Muscle of back (tissue), 11 donors: ENCODE results near the gene ITPRID2. TPM values are rescaled to one million over a fixed set of nuclear protein-coding genes. Genes with fewer than 3 reads are reported as not detected.

Experiments
- DNase-seq, 3 donors: peaks; one replicate each; pipeline versions ENCODE4 v3.0.0 to v3.0.0-alpha.2; 2013
- polyA plus RNA-seq, 10 donors: library from polyadenylated mRNA; unstranded; fragments of 120-200 nt; gene quantifications; one replicate each; pipeline ENCODE4 v1.2.1, GENCODE V29; 2013; ENCODE audit not compliant: insufficient read length in 10 of 10

Gene ITPRID2
- polyA plus RNA-seq, 10 donors = 41.9 to 86.0 (median 64.9) TPM

DNA sequence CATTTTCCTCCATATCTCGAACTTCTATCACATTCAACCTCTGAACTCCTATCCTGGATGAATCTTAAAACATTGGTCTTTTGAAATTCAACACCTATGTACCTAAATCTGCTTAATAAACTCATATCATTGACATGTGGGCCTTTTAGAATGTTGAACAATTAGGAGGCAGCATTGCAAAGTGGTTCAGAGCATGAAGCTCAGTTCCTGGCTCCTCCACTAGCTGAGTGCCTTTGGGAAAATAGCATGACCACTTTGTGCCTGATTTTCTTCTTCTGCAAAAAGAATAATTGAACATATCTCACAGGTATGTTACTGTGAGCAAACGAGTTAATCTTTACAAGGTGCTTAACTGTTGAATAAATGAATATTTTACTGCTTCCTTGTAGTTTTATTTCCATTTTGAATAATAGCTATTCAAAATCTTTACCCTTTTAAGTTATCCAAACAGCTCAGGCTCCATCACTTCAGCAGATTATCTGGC lies 14.3 kb upstream of the ITPRID2 start:
- DNase-seq = no peak

DNA sequence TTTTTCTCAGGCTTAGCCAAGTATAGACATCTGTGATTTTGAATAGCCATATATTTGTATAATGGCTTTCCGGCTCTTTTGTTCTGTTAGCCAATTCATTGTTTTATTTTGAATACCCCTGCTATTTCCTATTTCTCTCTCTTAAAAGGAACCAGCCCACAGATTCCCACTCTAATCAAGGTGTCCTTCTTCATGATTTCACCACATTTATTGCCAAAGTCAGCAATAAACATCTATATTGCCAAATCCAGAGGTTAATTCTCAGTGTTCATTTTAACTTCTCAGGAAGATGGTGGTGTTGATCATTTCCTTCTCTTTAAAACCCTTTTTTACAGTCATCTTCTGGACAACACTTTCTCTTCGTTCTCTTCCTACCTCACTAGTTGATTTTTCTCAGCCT lies 13.1 kb upstream of the ITPRID2 start:
- DNase-seq = no peak

DNA sequence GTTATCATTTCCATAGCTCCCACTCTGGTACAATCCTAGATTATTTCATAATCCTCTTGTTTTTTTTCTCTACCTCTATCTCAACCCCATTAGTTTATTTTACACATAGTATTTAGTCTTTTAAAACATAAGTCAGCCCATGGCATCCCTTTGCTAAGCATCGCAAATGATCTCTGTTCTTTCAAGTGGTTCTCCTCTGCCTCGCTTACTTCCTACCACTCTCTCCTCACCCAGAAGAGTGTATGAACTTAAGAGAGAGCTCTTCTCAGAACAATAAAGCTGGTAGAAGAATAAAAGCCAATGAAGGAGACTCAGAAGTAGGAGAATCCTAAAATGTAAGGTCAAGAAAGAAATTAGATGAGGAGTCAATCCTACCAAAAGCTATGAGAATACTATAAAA lies 12.2 kb upstream of the ITPRID2 start:
- no peak for DNase-seq

DNA sequence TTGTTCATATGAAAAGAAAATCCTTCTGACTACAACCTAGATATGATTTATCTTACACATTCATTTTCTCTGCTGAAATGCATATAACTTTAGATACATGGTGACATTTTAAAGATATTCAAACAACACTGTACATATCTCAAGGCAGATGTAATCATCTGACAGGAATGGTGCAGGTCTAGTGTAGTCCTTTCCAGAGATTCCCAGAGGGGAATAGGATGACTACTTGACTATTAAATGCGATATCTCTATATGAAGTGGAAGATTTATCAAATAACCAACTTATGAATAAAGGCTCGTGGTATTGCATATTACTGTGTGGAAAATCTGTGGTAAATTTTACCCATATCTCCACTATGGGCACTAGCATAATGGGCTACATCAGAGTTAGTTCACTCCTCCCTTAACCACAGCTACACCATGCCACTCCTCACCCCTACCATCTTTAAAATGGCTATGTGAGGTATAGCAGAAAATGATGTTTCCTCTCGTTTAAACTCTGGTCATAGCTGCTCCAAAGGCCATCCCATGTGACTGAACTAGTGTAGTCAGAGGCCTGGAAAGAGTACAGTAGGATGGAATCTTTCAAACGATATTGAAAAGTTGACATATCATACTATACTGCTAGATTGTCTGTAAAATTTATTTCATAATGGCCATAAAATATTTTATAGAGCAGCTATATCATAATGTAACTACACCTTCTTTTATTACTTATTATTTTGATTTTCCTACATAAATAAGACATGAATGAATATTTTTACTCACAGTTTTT lies 9.1 kb upstream of the ITPRID2 start:
- no peak for DNase-seq

DNA sequence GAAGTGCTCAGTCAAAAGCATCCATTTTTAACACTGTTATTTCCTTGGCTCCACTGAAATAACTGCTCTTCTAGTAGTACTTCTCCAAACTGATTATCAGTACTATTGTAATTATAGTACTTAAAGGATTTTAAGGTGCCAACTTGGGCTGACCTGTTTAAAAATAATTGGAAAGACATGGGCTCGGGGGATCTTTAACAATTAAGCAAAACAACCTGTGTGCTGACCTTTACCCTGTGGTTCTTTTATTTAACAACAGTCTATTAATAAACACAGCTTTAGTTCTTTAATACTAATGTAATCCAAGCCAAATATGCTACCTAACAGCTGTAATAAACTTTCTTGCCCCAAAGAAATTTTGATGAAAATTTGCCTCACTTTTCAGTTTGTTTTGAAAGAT lies 6.9 kb upstream of the ITPRID2 start:
- DNase-seq = no peak

DNA sequence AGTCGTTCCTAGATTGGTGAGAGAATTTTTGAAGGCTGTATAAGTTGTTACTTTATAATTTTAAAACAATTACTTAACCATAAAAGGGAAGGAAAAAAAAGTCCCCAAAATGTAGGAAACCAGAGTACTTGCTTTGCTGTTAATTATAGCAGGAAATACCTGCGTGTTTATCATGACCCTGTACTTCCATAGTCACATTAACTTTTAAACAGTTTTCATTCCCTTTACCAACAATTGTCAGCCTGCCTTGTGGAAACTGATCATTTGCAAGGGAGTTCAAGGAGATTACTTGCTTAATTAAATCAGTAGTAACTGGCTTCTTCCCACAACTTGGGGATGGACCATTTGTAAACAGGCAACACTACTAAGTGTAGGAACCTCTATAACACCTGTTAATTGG lies 6.4 kb upstream of the ITPRID2 start:
- no peak for DNase-seq

DNA sequence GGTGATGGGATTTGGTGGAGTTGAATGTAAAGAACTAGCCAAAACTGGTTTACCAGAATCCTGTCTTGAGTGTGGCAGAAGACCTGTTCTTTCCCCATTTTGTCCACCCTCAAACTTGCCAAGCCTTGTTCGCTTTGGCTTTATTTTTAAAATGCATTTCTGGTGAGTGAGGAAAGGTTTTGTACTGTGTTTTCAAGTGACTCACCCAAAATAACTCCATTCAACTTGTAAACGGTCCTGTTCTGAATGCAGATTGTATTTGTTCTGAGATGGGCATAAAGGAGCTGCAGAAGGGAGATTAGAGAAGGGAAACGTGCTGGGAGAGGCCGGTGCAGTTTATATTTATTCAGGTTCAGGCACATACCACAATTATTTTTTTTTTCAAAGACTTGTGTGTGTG lies 5.3 kb upstream of the ITPRID2 start:
- no peak for DNase-seq

DNA sequence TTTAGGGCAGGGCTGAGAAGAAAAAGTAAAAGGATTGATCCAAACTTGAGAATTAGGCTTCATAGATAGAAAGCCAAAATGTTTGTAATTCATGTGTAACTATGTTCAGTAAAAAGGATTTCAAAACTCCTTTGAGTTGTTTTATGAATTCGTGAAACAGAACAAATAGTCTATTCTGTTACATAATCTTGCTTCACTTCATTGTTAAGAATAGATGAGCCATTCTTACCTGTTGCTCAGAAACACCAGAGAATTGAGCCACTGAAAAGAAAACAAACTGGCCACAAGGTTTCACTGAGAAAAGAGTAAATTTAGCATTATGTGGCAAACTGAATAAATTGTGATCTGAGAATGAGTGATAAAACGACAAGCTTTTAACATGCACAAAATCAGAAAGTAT lies 4.5 kb upstream of the ITPRID2 start:
- DNase-seq = no peak

DNA sequence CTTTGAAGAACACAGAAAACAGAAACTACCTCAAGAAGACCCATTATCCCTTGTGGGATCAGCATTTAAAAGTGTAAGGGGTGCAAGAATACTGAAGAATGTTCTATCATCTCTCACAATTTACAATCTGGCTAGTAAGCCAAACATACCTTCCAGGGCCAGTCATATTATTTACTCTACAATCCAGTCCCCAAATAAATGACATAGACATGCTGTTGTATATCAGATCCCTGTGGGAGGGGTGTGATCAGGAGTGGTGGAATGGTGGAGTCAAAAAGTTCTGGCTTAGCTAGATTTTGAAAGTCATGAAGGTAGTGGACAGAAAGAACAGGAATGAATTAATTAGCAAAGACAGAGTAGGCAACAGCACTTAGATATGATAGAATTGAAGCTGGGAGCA lies 1.8 kb upstream of the ITPRID2 start:
- DNase-seq = no peak

DNA sequence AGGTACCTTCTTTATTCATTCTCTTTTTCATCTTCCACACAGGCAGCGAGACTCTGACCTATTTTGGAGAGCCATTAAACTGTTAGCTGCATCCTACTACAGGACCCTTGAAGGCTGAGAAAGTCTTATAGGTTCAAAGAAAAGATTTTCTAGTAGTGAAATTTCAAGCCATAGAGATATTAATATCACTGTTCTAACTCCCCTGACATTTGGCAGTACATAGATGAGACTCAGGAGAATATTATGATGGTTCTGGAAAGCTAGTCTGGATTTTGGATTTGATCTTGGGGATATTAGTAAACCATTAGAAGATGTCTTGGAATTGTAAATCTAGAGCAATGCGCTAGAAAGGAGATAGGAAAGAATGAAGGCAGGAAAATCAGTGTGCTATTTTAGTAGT lies 1.3 kb upstream of the ITPRID2 start:
- peak in 1 of 3 donors; percentile 3 for DNase-seq

DNA sequence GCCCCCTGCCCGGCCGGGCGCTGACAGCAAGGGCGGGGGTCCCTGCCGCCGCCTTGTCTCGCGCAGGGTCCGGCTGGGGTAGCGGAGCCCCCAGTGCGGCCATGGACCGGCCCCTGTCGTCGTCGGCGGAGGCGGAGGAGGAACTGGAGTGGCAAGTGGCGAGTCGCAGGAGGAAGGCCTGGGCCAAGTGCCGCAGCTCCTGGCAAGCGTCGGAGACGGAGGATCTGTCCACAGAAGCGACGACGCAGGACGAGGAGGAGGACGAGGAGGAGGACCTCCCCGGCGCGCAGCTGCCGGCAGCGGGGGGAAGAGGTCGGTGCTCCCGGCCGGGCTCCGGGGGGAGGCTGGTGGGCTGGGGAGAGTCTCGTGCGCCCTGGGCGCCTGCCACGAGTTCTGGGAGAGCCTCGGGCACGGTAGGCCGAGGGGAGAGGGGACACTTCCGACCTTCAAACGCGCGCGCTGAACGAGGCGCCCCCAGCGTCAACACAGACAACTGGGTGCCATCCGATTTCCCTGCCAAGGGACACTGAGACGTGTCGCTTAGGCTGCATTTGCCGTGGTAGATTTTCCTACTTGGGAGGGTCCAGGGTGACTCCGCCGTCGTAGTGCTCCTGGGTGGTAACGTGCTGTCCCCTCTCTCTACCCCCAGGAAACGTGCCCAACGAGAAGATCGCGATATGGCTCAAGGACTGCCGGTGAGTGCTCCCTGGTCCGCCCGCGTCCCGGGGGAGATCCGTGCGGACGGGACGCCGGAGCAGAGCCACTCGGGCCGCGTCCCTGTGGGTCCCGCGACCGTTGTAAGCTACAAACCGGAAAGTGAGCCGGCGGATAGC lies 652 bp downstream of the ITPRID2 start:
- DNase-seq = peak; percentile 60 to 95 (median 78)

DNA sequence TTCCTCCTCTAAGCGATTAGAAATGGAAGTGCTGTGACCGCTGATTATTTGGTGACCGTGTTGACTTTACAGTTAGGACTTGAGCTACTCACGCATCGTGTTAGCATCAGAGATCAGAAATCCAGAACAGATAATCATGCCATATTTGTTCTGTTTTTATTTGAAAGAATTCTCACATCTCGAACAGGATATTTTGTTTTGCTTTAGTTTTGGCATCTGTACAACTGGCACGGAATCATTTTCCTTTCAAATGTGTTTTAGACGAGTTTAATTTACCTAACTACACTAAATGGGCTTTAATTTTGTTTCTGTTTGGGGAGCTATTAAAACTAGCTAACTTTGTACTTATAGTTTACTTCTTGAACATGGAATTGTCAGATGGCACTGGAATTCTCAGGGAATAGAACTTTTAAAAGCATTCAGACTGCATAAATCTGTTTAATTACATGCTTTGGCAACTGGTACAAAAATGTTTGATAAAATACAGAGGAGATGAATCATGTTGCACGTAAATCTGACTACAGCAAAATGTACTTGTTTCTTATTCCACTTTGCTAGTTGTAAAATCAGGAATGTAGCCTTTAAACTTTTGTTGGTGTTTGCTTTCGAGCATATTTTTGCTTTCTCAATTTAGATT lies 1.4 kb downstream of the ITPRID2 start:
- peak in 1 of 3 donors; percentile 44 for DNase-seq

DNA sequence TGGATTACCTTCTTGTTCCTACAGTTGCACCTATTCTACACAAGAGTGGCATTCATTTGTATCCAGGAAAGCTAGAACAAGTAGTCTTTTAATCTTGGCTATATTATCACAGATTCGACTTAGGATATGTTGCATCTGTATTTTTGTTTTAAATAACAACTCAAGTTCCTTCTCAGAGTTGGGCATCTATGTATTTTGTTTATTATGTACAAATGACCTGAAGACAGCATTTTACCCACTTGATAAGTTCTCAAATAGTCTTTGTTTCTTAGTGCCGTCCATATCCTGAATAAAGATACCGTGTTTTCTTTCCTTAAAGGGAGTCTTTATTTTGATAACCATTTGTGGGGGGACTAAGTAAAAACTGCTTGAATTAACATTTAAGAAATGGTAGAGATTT lies 2.9 kb downstream of the ITPRID2 start:
- peak in 1 of 3 donors; percentile 6 for DNase-seq

DNA sequence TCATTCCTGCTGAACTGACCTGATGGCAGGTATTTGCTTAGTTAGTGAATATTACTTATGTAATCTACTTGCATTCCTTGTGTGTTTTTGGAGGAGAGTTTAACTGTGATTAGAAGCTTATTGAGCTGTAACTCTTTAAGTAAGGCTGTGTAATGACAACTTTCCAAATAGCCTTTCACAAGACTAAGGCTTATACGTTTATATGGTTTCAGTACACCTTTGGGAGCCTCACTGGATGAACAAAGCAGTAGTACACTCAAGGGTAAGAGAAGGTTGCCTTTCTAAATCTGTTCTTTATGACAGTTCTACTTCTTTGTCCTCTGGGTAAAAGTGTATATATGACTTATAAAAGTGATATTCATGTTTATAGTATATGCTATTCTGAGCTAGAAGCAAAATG lies 4.3 kb downstream of the ITPRID2 start:
- DNase-seq = no peak

DNA sequence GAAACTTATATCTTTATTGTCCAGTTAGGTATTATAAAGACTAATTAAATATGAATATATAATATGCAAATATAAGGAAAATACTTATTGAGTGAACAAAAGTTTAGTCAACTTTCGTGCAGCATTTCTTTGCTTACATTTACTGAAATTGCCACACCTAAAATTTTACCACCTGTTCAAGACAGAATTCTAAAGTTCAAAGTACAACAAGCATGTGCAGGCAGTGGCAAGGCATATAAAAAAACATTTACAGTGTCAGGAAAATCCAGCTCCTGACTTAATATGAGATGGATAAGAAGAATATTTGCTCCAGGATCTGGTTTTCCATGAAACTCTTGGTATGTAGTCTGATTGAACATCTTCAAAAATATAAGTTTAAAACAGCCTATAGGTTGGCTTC lies 4.8 kb downstream of the ITPRID2 start:
- no peak for DNase-seq

DNA sequence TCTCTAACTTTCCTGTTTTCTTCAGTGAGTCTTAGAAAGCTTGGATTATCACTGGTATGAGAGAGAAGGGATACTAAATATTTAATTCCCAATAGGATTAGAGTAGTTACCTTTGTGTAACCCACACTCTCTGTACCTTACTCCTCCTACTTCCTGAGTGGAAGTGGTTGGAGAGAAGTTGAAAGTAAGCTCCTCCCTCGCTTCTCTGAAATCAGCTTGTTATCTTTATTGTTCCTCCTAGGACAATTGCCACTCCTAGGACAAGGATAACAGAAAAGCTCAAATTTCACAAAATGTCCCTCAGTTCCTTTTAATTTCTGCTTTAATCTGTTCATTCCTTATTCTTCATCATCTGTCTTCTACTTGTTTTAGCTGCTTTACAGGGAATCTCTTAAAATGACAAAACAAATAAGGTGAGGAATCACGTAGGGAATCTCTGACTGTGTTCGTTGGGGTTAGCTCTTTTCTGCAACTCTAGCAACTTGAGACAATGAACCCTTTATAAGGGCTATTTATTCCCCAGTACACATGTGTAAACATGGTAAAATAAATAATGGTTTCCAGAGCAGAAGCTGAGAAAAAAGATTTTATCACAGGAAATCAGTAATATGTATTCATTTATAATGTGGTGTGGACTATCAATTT lies 8.6 kb downstream of the ITPRID2 start:
- DNase-seq = no peak

DNA sequence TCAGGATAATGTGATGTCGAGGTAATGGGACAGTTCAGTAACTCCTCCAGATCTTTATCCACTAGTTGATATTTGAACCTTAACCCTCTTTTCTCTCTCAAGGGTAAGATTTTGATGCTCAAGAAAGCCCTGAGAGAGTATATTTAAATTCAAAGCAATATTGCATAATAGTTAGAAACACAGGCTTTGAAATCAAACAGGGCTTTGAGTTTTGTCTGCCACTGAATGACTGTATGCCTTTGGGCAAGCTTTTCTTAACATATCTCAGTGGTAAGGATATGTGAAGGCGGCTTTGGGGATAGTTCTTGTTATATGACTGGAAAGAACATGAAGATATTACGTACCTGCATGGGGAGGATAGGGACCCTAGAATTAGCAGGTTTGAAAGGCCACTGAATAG lies 11.1 kb downstream of the ITPRID2 start:
- no peak for DNase-seq

DNA sequence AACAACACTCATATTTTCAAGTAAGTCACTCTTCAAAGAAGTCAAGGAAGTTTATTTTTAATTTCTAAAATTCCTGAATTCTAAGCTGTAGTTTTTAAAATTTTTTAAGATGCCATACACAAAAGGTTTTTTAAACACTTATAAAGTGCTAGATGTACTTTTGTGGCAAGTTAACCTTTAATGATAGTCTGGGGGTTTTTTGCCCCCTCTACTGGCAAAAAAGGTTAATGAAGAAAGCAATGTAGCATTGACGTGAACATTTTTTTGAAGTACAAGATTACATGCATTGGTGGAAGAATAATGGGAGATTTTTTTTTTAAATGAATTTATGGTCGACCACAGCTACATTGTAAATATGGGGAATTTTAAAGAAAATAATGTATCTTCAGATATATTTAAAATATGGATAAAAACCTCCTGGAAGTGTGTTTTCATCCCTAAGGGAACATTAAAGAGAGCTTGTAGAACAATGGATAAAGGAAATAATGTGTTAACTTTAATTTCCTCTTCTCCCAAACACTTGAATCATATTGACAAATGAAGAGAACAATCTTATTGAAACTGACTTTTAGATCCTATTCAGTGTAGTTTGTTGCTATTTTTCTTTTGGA lies 12.6 kb downstream of the ITPRID2 start:
- DNase-seq = peak; percentile 29 to 62 (median 49)

DNA sequence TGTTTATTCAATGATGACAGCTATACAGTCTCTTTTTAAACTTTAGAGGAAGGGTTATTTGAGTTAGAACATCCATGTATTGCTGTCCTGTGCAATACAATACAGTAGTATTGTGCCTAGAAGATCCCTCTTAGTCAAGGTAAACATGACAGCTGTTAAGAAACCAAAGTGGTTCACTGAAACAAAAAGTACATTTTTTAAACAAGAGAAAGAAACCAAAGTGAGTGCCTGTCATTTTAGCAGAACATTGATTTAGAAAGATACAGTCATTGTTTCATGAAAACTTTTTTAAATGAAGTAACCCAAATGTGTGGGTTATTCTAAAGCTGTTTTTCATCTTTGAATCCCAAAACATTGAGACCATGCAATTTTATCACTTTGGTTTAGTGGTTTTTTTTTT lies 15.5 kb downstream of the ITPRID2 start:
- no peak for DNase-seq

DNA sequence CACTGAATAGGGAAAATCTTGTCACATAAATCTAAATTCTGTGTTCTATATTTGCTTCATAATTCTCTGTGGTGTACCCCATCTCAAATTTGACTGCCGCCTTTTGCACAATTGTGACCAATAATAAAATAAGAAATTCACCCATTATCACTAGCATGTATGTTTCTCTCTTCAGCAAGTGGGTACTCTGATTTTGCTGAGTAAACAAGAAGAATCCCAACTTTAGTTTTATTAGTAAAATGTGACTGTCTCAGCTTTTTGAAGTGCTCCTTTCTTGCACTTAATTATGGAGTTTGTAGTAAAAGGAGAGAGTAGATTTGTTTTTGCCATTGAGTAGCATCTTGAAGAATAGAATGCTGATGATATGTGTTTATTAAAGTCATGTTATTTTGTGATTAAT lies 16.1 kb downstream of the ITPRID2 start:
- no peak for DNase-seq

DNA sequence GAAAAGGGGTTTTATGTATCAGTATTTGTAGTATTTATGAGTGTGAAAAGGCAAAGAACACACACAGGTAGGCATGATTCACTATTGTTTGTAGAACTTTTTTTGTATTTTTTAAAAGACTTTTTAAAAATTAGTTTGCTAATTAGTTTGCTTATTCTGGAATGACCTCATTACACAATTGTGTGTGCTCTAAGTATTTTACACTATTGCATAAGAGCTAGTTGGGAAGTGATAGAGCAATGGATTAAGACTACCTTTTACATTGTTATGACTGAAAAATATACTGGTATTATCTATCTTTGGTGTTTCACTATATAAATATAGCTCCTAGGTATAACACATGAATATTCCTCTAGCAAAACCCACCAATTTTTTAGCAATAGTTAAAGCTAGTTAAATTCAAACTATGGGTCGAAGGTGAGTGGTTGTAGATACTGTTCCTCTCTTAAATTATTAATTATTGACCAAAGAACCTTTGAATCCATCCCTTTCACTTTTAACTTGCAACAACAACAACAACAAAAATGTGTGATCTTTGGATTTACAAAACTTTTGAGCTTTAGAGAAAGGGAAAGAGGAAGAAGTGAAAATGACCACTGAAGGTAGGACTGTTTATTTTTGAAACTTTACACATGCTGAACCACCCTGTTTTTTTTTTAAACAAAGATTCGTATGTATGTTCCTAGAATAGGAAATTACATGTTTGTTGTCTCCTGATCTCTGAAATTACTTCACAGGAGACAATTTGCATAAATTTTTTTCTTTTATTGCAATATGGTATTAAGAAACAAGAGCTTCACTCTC lies 18.7 kb downstream of the ITPRID2 start:
- DNase-seq = no peak
